HK-2 (cell line): ENCODE data around the gene RELL2.

Experiments used
- DNase-seq: peaks from one replicate; pipeline ENCODE4 v3.0.0-alpha.2; 2018; ENCODE audit not compliant: unreplicated experiment

RELL2 gene

DNA sequence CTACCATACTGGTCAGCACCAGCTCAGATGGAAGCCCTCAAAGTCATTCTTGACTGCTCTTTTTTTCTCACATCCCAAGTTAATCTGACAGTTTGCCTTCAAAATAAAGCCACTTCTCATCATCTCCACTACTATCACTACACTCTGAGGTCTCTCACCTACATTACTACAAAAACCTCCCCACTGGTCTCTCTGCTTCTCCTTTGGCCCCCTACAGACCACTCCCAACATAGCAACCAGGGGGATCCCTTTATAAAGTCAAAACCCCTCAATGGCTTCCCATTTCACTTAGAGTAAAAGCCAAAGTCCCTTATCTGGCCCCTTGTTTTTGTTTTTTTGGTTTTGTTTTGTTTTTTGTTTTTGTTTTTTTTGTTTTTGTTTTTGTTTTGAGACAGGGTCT, 40.6 kb downstream of the RELL2 start:
- no peak for DNase-seq

DNA sequence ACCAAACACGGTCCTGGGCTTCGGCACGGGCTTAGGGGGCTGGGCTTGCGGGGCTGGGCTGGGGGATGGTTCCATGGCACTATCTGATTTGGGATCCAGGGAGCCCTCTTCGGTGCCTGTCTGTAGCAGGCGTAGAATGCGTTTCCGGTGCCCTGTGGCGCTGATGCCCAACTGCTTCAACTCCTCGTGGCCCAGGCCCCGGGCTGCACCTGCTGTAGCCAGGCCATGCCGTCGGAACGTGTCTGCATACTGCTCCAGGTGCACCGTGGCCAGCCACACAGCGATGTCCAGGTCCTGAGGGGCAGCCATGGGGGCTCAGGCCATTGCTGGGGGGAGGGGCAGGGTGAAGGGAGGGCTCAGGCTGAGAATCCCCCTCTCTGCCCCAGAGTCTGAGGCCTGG, 43.4 kb downstream of the RELL2 start:
- DNase-seq: no peak

GRCh38 chr5:141680751-141681201, 44.0 kb downstream of the RELL2 start:
- DNase-seq: peak; percentile 65

DNA sequence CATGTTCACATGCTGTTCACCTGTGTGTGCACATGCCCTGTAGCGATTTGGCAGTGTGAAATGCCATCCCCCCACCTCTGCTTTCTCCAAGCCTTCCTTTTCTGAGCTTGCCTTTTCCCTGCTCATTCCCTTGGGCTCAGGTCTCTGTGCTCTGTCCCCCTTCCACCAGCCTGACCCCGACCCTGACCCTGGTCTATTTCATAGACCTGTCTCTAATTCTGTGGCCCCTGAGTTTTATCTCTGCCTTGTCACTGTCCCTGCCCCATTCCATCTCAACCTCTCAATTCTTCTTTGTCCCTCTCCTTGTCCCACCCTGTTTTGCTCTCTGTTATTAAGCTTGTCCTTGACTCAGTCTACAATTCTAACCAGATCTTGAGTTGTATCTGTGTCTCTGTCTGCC, 44.5 kb downstream of the RELL2 start:
- no peak for DNase-seq

GRCh38 chr5:141681695-141682641, 45.2 kb downstream of the RELL2 start, which contains the start of gene ARAP3:
ARAP3 (minus strand) TSS chr5:141682230; CDS start chr5:141680486, 1,744 bp downstream.
- DNase-seq: peak; percentile 84

DNA sequence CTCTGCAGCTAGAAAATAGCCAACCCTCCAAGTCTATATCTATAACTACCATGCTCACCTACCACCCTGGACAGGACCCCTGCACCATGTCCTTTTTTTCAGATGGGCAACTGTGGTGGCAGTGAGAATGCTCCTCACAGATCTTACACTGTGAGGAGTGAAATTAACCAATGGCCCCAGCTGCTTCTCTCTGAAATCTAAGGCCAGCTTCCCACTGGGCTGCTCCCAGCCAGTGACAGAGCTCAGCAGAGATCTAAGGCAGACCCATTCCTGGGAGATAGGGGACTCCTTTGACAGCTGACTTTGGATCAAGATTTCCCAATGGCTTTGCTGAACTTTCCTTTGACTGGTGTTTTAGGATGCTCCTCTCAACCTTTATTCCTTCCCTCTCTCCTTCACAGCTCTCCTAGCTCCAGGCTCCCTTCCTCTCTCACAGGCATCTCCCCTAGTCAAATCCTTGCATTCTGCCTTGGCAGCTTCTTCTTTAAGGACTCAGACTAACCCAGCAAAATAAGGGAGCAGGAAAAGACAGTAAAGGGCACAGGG, 46.9 kb downstream of the RELL2 start:
- DNase-seq: no peak

DNA sequence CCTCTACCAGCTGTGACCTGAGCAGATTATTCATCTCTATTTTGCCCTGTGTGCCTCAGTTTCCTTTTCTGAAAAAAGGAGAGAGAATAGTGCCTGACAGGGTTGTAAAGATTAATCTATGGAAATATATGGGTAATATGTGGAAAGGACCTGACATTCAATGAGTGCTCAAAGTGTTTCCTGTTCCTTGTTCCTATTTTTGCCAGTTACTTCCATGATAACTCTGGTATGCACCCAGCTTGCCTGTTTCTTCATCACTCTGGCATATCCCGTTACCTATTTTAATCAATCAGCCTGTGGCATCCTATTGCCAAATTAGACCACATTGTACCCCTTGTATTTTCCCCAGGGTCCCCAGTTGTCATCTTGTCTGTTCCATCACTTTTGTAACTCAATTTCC, 48.8 kb downstream of the RELL2 start:
- DNase-seq: no peak

GRCh38 chr5:141686648-141687416, 50.0 kb downstream of the RELL2 start:
- no peak for DNase-seq
